Body of pancreas (tissue), 4 donors: Measurements from ENCODE around the gene PDLIM4.

Experiments
- CTCF ChIP-seq, 7 experiments: fragments of 450-650 bp in 4 of 7; fragments of 200-600 bp in 3 of 7; sonication (generic) in 3 of 7; IDR thresholded peaks; one replicate each; pipeline ENCODE4 v1.5.1; 2016 to 2019; ENCODE audit warnings: antibody characterized with exemption in 7 of 7
- POLR2A ChIP-seq, 3 donors: fragments of 450-650 bp; IDR thresholded peaks; one replicate each; pipeline ENCODE4 v1.6.1; 2016; ENCODE audit warnings: antibody characterized with exemption in 3 of 3, mild to moderate bottlenecking in 2 of 3

DNA sequence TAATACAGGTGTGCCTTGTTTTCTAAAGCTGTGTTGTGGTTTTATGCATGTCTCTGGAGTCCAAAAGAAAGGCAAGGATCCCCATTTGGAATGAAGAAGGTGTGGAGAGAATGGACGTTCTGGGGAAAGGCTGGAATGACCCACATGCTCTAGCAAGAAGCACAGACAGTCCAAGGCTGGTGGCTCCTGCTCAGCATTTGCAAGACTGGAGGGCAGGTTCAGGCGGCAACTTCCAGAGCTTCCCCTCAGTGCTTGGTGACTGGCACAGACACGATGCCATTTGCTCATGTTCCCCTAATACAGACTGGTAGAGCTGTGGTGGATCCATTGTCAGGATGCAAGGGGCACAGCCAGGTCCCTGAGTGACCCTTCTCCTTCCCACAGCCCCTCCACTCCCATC is 44.9 kb downstream of the PDLIM4 start:
- TF ChIP-seq CTCF (IDR thresholded peaks at IDR 0.05) (no peak), POLR2A (IDR thresholded peaks at IDR 0.05) (no peak)
